HEK293 (cell line): Measurements from ENCODE around the gene CCDC178.

Experiments used
- CTCF ChIP-seq: fragments of 450-650 bp; formaldehyde crosslinking; IDR thresholded peaks from 2 replicates; pipeline ENCODE4 v1.5.1; 2016; ENCODE audit warnings: missing biosample characterization, missing genetic modification characterization
- GFI1B ChIP-seq: fragments of 450-650 bp; formaldehyde crosslinking; IDR thresholded peaks from 2 replicates; pipeline ENCODE4 v1.5.1; 2016; ENCODE audit warnings: missing biosample characterization, missing genetic modification characterization
- HOXA7 ChIP-seq: sonication (generic); formaldehyde crosslinking; IDR thresholded peaks from 2 replicates; pipeline ENCODE4 v1.8.1; 2022; ENCODE audit warnings: missing genetic modification reagents, borderline replicate concordance
- OSR2 ChIP-seq: fragments of 450-650 bp; formaldehyde crosslinking; IDR thresholded peaks from 2 replicates; pipeline ENCODE4 v1.5.1; 2016; ENCODE audit warnings: missing biosample characterization, missing genetic modification characterization
- REST ChIP-seq: fragments of 450-650 bp; formaldehyde crosslinking; IDR thresholded peaks from 2 replicates; pipeline ENCODE4 v1.5.1; 2016; ENCODE audit warnings: missing biosample characterization, missing genetic modification characterization
- YY1 ChIP-seq: fragments of 450-650 bp; formaldehyde crosslinking; IDR thresholded peaks from 2 replicates; pipeline ENCODE4 v1.5.1; 2018; ENCODE audit warnings: missing biosample characterization, missing genetic modification characterization
- ZBTB7A ChIP-seq: fragments of 450-650 bp; formaldehyde crosslinking; IDR thresholded peaks from 2 replicates; pipeline ENCODE4 v1.5.1; 2016; ENCODE audit warnings: low read depth, missing biosample characterization, missing genetic modification characterization
- ZNF292 ChIP-seq: fragments of 450-650 bp; formaldehyde crosslinking; IDR thresholded peaks from 2 replicates; pipeline ENCODE4 v1.5.1; 2016; ENCODE audit warnings: low read depth, missing biosample characterization, missing genetic modification characterization, borderline replicate concordance
- ZNF48 ChIP-seq: fragments of 450-650 bp; formaldehyde crosslinking; IDR thresholded peaks from 2 replicates; pipeline ENCODE4 v1.5.1; 2016; ENCODE audit warnings: missing biosample characterization, missing genetic modification characterization
- ZNF510 ChIP-seq: fragments of 450-650 bp; formaldehyde crosslinking; IDR thresholded peaks from 2 replicates; pipeline ENCODE4 v1.5.1; 2018; ENCODE audit warnings: mild to moderate bottlenecking, missing genetic modification characterization, missing biosample characterization; ENCODE audit not compliant: insufficient replicate concordance
- ZNF670 ChIP-seq: fragments of 450-650 bp; formaldehyde crosslinking; IDR thresholded peaks from 2 replicates; pipeline ENCODE4 v1.5.1; 2016; ENCODE audit warnings: missing biosample characterization, missing genetic modification characterization, low read depth
- TF ChIP-seq, protein P1 (sequence below): fragments of 450-650 bp; formaldehyde crosslinking; IDR thresholded peaks from 2 replicates; pipeline ENCODE4 v1.5.1; 2016; ENCODE audit warnings: missing biosample characterization, missing genetic modification characterization

GRCh38 chr18:33369711-33370449 is 70.6 kb downstream of the CCDC178 start:
- TF ChIP-seq REST (tag by site-specific recombination) (no peak), ZBTB7A (tag by site-specific recombination) (no peak), ZNF48 (tag by site-specific recombination) (no peak), CTCF (tag by site-specific recombination) (no peak), HOXA7 (CRISPR knock-in tag) (no peak), ZNF670 (tag by site-specific recombination) (no peak), ZNF292 (tag by site-specific recombination) (no peak), GFI1B (tag by site-specific recombination) (no peak), YY1 (no peak), ZNF510 (tag by site-specific recombination) (no peak), OSR2 (0 out of 2 replicates have a peak, but pooled peaks have one; percentile 13)
- TF ChIP-seq, protein P1, sequence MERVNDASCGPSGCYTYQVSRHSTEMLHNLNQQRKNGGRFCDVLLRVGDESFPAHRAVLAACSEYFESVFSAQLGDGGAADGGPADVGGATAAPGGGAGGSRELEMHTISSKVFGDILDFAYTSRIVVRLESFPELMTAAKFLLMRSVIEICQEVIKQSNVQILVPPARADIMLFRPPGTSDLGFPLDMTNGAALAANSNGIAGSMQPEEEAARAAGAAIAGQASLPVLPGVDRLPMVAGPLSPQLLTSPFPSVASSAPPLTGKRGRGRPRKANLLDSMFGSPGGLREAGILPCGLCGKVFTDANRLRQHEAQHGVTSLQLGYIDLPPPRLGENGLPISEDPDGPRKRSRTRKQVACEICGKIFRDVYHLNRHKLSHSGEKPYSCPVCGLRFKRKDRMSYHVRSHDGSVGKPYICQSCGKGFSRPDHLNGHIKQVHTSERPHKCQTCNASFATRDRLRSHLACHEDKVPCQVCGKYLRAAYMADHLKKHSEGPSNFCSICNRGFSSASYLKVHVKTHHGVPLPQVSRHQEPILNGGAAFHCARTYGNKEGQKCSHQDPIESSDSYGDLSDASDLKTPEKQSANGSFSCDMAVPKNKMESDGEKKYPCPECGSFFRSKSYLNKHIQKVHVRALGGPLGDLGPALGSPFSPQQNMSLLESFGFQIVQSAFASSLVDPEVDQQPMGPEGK (tag by site-specific recombination): no peak
